Measurements from ENCODE around the gene SH2D4B.
A peak's percentile ranks its signal among the peaks of the same experiment; 100 is the strongest.

GRCh38 chr10:80694930-80695329, 157.2 kb downstream of the SH2D4B start:
- TF ChIP-seq CTCF (IDR thresholded peaks at IDR 0.05; ENCODE audit: low read length) (peak; percentile 10; the same call in 1 of the 2 replicates), EZH2 (IDR thresholded peaks at IDR 0.05; ENCODE audit: borderline replicate concordance, low read length) (no peak)

Data from OCI-LY1 (cell line).